ENCODE measurements around the gene LHX4.

DNA sequence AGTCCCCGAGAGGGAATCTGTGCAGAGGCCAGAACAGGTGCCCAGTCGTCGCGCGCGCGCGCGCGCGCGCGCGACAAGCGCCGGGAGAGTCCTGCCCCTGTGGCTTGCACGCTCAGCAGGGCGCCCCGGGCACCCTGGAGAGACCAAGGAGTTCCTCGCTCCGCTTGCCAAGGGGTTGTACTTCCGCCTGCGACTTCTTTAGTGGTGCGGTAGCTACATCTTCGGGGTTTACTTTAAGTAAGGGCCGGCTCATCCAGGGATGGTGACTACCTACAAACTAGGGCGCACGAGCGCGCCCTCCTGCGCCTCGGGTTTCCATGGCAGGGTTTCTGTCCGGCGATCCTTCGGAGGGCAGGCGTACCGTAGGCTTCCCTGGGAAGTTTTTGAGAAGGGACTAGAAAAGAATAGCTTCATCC lies 1.4 kb downstream of the LHX4 start:
- TF ChIP-seq, protein P1, sequence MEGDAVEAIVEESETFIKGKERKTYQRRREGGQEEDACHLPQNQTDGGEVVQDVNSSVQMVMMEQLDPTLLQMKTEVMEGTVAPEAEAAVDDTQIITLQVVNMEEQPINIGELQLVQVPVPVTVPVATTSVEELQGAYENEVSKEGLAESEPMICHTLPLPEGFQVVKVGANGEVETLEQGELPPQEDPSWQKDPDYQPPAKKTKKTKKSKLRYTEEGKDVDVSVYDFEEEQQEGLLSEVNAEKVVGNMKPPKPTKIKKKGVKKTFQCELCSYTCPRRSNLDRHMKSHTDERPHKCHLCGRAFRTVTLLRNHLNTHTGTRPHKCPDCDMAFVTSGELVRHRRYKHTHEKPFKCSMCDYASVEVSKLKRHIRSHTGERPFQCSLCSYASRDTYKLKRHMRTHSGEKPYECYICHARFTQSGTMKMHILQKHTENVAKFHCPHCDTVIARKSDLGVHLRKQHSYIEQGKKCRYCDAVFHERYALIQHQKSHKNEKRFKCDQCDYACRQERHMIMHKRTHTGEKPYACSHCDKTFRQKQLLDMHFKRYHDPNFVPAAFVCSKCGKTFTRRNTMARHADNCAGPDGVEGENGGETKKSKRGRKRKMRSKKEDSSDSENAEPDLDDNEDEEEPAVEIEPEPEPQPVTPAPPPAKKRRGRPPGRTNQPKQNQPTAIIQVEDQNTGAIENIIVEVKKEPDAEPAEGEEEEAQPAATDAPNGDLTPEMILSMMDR (IDR thresholded peaks at IDR 0.05; ENCODE audit: insufficient read depth, low read depth, low read length) = no peak
- TF ChIP-seq EZH2 (IDR thresholded peaks at IDR 0.05; ENCODE audit: insufficient read depth, low read length) = no peak

All from astrocyte (in vitro differentiated cells and primary cell).